A549 treated with Mapracorat at 1 μM for 4 hours (cell line): ENCODE measurements around the gene TRIM71. TPM values are rescaled to one million over a fixed set of nuclear protein-coding genes. Genes with fewer than 3 reads are reported as not detected.

Source experiments
- total RNA-seq: library from RNA; stranded (reverse); fragments of 200-300 nt; extraction: Qiagen RNA extraction; gene quantifications from 5 replicates; pipeline ENCODE4 v1.2.3, GENCODE V29; 2022

TRIM71 gene
- not detected in 5 replicates for total RNA-seq

DNA sequence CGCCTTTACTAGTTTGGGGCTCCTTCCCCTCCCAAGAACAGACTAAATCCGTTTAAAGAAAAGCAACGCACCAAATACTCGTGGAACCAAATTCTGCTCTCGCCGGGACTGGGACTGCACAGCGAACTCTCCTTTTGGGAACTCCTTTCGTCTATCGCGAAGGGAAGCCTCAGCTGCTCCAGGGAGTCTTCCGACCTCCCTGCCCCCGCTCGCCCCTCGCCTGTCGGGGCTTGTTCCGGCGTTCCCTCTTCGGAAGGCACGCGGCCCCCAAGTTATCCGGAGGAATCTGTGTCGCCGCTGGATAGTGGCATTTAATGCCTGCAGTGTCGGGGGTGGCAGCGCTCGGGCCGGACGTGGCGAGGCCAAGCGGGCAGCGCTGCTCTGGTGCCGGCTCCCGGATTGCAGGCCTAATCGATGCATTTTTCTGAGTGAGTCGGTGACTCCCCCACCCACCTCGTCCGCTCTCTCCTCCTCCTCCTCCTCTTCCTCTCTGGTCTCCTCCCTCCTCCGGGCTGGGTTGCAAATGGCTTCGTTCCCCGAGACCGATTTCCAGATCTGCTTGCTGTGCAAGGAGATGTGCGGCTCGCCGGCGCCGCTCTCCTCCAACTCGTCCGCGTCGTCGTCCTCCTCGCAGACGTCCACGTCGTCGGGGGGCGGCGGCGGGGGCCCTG lies at the start of gene TRIM71:
Gene TRIM71, plus strand, starts transcription at position 440 of the 671 bp plus-strand sequence. Its CDS starts 84 bp downstream, at position 524.

Other genes starting within 250 kb of the TRIM71 start
- gene DYNC1LI1, start 247.1 kb upstream of the TRIM71 start, total RNA-seq = 37.4 to 50.8 TPM (median 41.0 TPM) in 5 replicates
- gene CNOT10, start 132.8 kb upstream of the TRIM71 start, total RNA-seq = 22.4 to 29.5 TPM (median 28.1 TPM) in 5 replicates
- 0.04 to 0.13 TPM (median 0.06 TPM) in 3 of 5 replicates, not detected in the others for gene CCR4, start 133.6 kb downstream of the TRIM71 start, total RNA-seq